K562 (cell line): ENCODE results near the gene FBXO36. TPM values are rescaled to one million over a fixed set of nuclear protein-coding genes. Genes with fewer than 3 reads are reported as not detected.

Source experiments
- ATF7 ChIP-seq: fragments of 450-650 bp; IDR thresholded peaks from 2 replicates; pipeline ENCODE4 v1.7.1; 2014; ENCODE audit warnings: mild to moderate bottlenecking, moderate library complexity
- CAMTA2 ChIP-seq: fragments of 250-450 bp; sonication (Bioruptor Pico); conservative IDR thresholded peaks from 2 replicates; pipeline ENCODE4 v1.5.1; 2022
- CBFA2T3 ChIP-seq: fragments of 450-650 bp; IDR thresholded peaks from 2 replicates; pipeline ENCODE4 v1.6.1; 2017
- CREM ChIP-seq: IDR thresholded peaks from 2 replicates; pipeline ENCODE4 v1.6.1; 2014; ENCODE audit warnings: antibody characterized with exemption, low read depth
- HDAC3 ChIP-seq: fragments of 450-650 bp; IDR thresholded peaks from 2 replicates; pipeline ENCODE4 v1.6.1; 2018; ENCODE audit warnings: borderline replicate concordance, mild to moderate bottlenecking, moderate library complexity; ENCODE audit not compliant: partially characterized antibody
- HMG20B ChIP-seq: fragments of 250-450 bp; sonication (Bioruptor Pico); IDR thresholded peaks from 2 replicates; pipeline ENCODE4 v1.5.0; 2021; ENCODE audit warnings: mild to moderate bottlenecking
- JUND ChIP-seq, 2 experiments: IDR thresholded peaks; 2 replicates in 1 of 2; 3 replicates in 1 of 2; pipeline ENCODE4 v1.6.1; 2011; ENCODE audit warnings: borderline replicate concordance in 2 of 2, low read depth in 2 of 2, low read length in 2 of 2, improper control_type of control experiment in 1 of 2, missing biosample characterization in 1 of 2, missing genetic modification characterization in 1 of 2, missing genetic modification reagents in 1 of 2
- LEF1 ChIP-seq: fragments of 450-650 bp; IDR thresholded peaks from 2 replicates; pipeline ENCODE4 v1.6.1; 2016; ENCODE audit warnings: mild to moderate bottlenecking
- MCM3 ChIP-seq: fragments of 450-650 bp; IDR thresholded peaks from 2 replicates; pipeline ENCODE4 v1.6.1; 2016
- NCOR1 ChIP-seq: fragments of 450-650 bp; IDR thresholded peaks from 2 replicates; pipeline ENCODE4 v1.6.1; 2016; ENCODE audit warnings: mild to moderate bottlenecking, moderate library complexity
- RBFOX2 ChIP-seq: fragments of 200-400 bp; formaldehyde crosslinking; IDR thresholded peaks from 2 replicates; pipeline ENCODE4 v1.6.1; 2017; ENCODE audit warnings: low read depth, mild to moderate bottlenecking, low read length, moderate library complexity
- ZEB2 ChIP-seq: fragments of 450-650 bp; IDR thresholded peaks from 2 replicates; pipeline ENCODE4 v1.6.1; 2016
- ZNF175 ChIP-seq: fragments of 200-800 bp; sonication (Bioruptor generic); IDR thresholded peaks from 2 replicates; pipeline ENCODE4 v1.6.1; 2016; ENCODE audit warnings: low read depth, mild to moderate bottlenecking, missing genetic modification characterization, missing compliant biosample characterization
- polyA plus RNA-seq, 8 experiments: library from polyadenylated mRNA; depleted of rRNA in 4 of 8; stranded (reverse) in 5 of 8; unstranded in 3 of 8; fragments of >200 nt; fragmentation: Nextera tagmentation in 2 of 8; fragmentation: Illumina TruSeq in 1 of 8; extraction: Ambion mirVana in 2 of 8; extraction: Trizol in 1 of 8; gene quantifications; 2 replicates each; pipeline versions ENCODE4 v1.2.1 to v1.2.3, GENCODE V29; 2011 to 2014; ENCODE audit warnings: inconsistent platforms in 1 of 8, missing spikeins in 1 of 8
- total RNA-seq, 7 experiments: library from RNA; depleted of rRNA in 6 of 7; stranded (reverse); fragments of >200 nt in 6 of 7; fragmentation: Illumina TruSeq in 2 of 7; extraction: Trizol in 2 of 7; gene quantifications; 2 replicates each; pipeline versions ENCODE4 v1.2.1 to v1.2.3, GENCODE V29; 2011 to 2021; ENCODE audit warnings: low replicate concordance in 1 of 7
- TF ChIP-seq, protein P1 (sequence below): sonication (generic); formaldehyde crosslinking; IDR thresholded peaks from 2 replicates; pipeline ENCODE4 v1.8.1; 2023; ENCODE audit warnings: missing genetic modification reagents, mild to moderate bottlenecking, borderline replicate concordance
- TF ChIP-seq, protein P2 (sequence below): fragments of 250-450 bp; sonication (Bioruptor Pico); IDR thresholded peaks from 2 replicates; pipeline ENCODE4 v1.8.0; 2022; ENCODE audit warnings: inconsistent platforms

Gene FBXO36
- total and polyA plus RNA-seq, 9 of the 15 experiments (the other 6 are each of a cell fraction or from before 2014, with no cell fraction given) = 0.40 to 0.91 (median 0.58) TPM

DNA sequence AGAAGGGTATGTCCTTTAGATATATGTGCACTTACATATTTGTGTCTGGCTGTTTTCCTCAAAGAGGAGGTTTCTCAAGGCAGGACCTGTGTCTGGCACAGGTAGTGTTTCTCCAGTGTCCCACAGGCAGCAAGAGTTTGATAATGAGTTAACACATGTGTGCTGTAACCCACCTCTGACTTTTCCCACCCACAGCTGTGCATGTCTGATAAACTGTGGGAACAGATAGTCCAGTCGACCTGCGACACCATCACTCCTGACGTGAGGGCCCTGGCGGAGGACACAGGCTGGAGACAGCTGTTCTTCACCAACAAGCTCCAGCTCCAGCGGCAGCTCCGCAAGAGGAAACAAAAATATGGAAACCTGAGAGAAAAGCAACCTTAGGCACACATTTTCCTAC, 88.2 kb downstream of the FBXO36 start (continued):
- TF ChIP-seq, protein P1, sequence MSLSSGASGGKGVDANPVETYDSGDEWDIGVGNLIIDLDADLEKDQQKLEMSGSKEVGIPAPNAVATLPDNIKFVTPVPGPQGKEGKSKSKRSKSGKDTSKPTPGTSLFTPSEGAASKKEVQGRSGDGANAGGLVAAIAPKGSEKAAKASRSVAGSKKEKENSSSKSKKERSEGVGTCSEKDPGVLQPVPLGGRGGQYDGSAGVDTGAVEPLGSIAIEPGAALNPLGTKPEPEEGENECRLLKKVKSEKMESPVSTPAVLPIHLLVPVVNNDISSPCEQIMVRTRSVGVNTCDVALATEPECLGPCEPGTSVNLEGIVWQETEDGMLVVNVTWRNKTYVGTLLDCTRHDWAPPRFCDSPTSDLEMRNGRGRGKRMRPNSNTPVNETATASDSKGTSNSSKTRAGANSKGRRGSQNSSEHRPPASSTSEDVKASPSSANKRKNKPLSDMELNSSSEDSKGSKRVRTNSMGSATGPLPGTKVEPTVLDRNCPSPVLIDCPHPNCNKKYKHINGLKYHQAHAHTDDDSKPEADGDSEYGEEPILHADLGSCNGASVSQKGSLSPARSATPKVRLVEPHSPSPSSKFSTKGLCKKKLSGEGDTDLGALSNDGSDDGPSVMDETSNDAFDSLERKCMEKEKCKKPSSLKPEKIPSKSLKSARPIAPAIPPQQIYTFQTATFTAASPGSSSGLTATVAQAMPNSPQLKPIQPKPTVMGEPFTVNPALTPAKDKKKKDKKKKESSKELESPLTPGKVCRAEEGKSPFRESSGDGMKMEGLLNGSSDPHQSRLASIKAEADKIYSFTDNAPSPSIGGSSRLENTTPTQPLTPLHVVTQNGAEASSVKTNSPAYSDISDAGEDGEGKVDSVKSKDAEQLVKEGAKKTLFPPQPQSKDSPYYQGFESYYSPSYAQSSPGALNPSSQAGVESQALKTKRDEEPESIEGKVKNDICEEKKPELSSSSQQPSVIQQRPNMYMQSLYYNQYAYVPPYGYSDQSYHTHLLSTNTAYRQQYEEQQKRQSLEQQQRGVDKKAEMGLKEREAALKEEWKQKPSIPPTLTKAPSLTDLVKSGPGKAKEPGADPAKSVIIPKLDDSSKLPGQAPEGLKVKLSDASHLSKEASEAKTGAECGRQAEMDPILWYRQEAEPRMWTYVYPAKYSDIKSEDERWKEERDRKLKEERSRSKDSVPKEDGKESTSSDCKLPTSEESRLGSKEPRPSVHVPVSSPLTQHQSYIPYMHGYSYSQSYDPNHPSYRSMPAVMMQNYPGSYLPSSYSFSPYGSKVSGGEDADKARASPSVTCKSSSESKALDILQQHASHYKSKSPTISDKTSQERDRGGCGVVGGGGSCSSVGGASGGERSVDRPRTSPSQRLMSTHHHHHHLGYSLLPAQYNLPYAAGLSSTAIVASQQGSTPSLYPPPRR (CRISPR knock-in tag) = no peak
- no peak for TF ChIP-seq ZNF175 (CRISPR knock-in tag)
- TF ChIP-seq, protein P2, sequence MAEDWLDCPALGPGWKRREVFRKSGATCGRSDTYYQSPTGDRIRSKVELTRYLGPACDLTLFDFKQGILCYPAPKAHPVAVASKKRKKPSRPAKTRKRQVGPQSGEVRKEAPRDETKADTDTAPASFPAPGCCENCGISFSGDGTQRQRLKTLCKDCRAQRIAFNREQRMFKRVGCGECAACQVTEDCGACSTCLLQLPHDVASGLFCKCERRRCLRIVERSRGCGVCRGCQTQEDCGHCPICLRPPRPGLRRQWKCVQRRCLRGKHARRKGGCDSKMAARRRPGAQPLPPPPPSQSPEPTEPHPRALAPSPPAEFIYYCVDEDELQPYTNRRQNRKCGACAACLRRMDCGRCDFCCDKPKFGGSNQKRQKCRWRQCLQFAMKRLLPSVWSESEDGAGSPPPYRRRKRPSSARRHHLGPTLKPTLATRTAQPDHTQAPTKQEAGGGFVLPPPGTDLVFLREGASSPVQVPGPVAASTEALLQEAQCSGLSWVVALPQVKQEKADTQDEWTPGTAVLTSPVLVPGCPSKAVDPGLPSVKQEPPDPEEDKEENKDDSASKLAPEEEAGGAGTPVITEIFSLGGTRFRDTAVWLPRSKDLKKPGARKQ (CRISPR knock-in tag) = no peak
- TF ChIP-seq ATF7 = 0 out of 2 replicates have a peak, but pooled peaks have one; percentile 26
- no peak for TF ChIP-seq HMG20B (CRISPR knock-in tag)
- no peak for TF ChIP-seq HDAC3
- peak; percentile 73 for TF ChIP-seq NCOR1
- TF ChIP-seq CBFA2T3 = peak; percentile 91
- peak; percentile 63; the same call in 1 of the 2 replicates for TF ChIP-seq ZEB2
- TF ChIP-seq LEF1 = peak; percentile 50; the same call in 1 of the 2 replicates
- TF ChIP-seq CAMTA2 = no peak
- TF ChIP-seq CREM = peak; percentile 78
- TF ChIP-seq MCM3 = no peak
- 0 out of 2 replicates have a peak, but pooled peaks have one; percentile 8 for TF ChIP-seq JUND (IDR thresholded peaks at IDR 0.05; ENCODE audit: borderline replicate concordance, low read depth, low read length)
- TF ChIP-seq JUND (tag; IDR thresholded peaks at IDR 0.05; ENCODE audit: borderline replicate concordance, low read depth, low read length) = peak; percentile 27; the same call in 1 of the 3 replicates
- TF ChIP-seq RBFOX2 = no peak
